Activated T-helper 1 cell treated with anti-CD3 and anti-CD28 coated beads, Interleukin-12 subunit alpha, Interleukin-12 subunit beta, Interleukin-2, Interleukin-4 antibody, amounts not matched to agents 30 ng/mL and 10 ng/mL and 1 ng/mL, durations not matched to agents 14 hours and 24 hours and 36 hours (primary cell): ENCODE data around the gene SACM1L. TPM values are rescaled to one million over a fixed set of nuclear protein-coding genes. Genes with fewer than 3 reads are reported as not detected.

Experiments used
- DNase-seq: peaks from one replicate; pipeline ENCODE4 v3.0.0; 2021; ENCODE audit warnings: low spot score
- H3K27ac Mint-ChIP-seq: one replicate; pipeline ENCODE4 v1.8.0; 2021; ENCODE audit warnings: mild to moderate bottlenecking, mixed read lengths
- H3K27me3 Mint-ChIP-seq: one replicate; pipeline ENCODE4 v1.8.0; 2022; ENCODE audit warnings: mild to moderate bottlenecking, moderate library complexity, mixed read lengths; ENCODE audit not compliant: insufficient read depth
- H3K36me3 Mint-ChIP-seq: one replicate; pipeline ENCODE4 v1.8.0; 2021; ENCODE audit warnings: low read depth, mixed read lengths
- H3K4me1 Mint-ChIP-seq: one replicate; pipeline ENCODE4 v1.8.0; 2021; ENCODE audit warnings: low read depth, mixed read lengths
- H3K4me3 Mint-ChIP-seq: one replicate; pipeline ENCODE4 v1.8.0; 2021; ENCODE audit warnings: mild to moderate bottlenecking, moderate library complexity, mixed read lengths
- H3K9me3 Mint-ChIP-seq: one replicate; pipeline ENCODE4 v1.8.0; 2021; ENCODE audit warnings: mixed read lengths
- intact Hi-C: fragments of 100-400 bp; cut with micrococcal nuclease; formaldehyde crosslinking; loops from one replicate; pipeline ENCODE4 v1.15.1; 2024
- total RNA-seq: library from RNA; stranded (reverse); gene quantifications from 2 replicates; pipeline ENCODE4 v1.2.3, GENCODE V29; 2022

The SACM1L gene
- total RNA-seq, 1 donor from 2014 or later: 112 TPM

- H3K27ac Mint-ChIP-seq: no peak overlapping the region
- peaks cover 36% of the 10 kb centered on the region for H3K27me3 Mint-ChIP-seq
- H3K9me3 Mint-ChIP-seq: no peaks in the 10 kb centered on the region
- DNase-seq: no peak
- no peaks in the 10 kb centered on the region for H3K36me3 Mint-ChIP-seq
- no peak overlapping the region for H3K4me3 Mint-ChIP-seq
- intact Hi-C loops: no loop called here
- no peaks in the 10 kb centered on the region for H3K4me1 Mint-ChIP-seq
Measured at GRCh38 chr3:45782381-45782780, 93.2 kb downstream of the SACM1L start.

GRCh38 chr3:45783667-45784066, 94.5 kb downstream of the SACM1L start:
- Mint-ChIP-seq H3K4me1 (no peaks in the 10 kb centered on the region), H3K27ac (no peak overlapping the region), H3K36me3 (no peaks in the 10 kb centered on the region), H3K4me3 (no peak overlapping the region), H3K27me3 (peaks cover 32% of the 10 kb centered on the region), H3K9me3 (peaks cover under 1% of the 10 kb centered on the region)
- DNase-seq: no peak
- intact Hi-C loops: no loop called here

GRCh38 chr3:45785605-45786150, 96.5 kb downstream of the SACM1L start:
- Mint-ChIP-seq H3K9me3 (peaks cover 4% of the 10 kb centered on the region), H3K27ac (no peak overlapping the region), H3K4me3 (no peak overlapping the region), H3K27me3 (peaks cover 47% of the 10 kb centered on the region), H3K4me1 (no peaks in the 10 kb centered on the region), H3K36me3 (peaks cover 1% of the 10 kb centered on the region)
- DNase-seq: no peak
- intact Hi-C loops: no loop called here

- H3K4me1 Mint-ChIP-seq: no peaks in the 10 kb centered on the region
- H3K27ac Mint-ChIP-seq: no peak overlapping the region
- peaks cover 4% of the 10 kb centered on the region for H3K9me3 Mint-ChIP-seq
- peaks cover 54% of the 10 kb centered on the region for H3K27me3 Mint-ChIP-seq
- no peak for DNase-seq
- intact Hi-C loops: no loop called here
- no peak overlapping the region for H3K4me3 Mint-ChIP-seq
- peaks cover 1% of the 10 kb centered on the region for H3K36me3 Mint-ChIP-seq
Measured at GRCh38 chr3:45786801-45787495, 97.8 kb downstream of the SACM1L start.

- intact Hi-C loops: no loop called here
- H3K36me3 Mint-ChIP-seq: peaks cover 1% of the 10 kb centered on the region
Measured at GRCh38 chr3:45787551-45787950, 98.4 kb downstream of the SACM1L start.

GRCh38 chr3:45789235-45789812, 100.1 kb downstream of the SACM1L start:
- Mint-ChIP-seq H3K27ac (no peak overlapping the region), H3K4me3 (no peak overlapping the region), H3K27me3 (peaks cover 64% of the 10 kb centered on the region), H3K9me3 (peaks cover 4% of the 10 kb centered on the region), H3K4me1 (no peaks in the 10 kb centered on the region), H3K36me3 (peaks cover 1% of the 10 kb centered on the region)
- intact Hi-C loops: no loop called here
- DNase-seq: no peak

More at GRCh38 chr3:45787551-45787950, 98.4 kb downstream of the SACM1L start:
- no peak overlapping the region for H3K27ac Mint-ChIP-seq
- no peak overlapping the region for H3K4me3 Mint-ChIP-seq
- H3K4me1 Mint-ChIP-seq: no peaks in the 10 kb centered on the region
- no peak for DNase-seq
- peaks cover 4% of the 10 kb centered on the region for H3K9me3 Mint-ChIP-seq
- H3K27me3 Mint-ChIP-seq: peaks cover 54% of the 10 kb centered on the region

GRCh38 chr3:45790596-45790995, 101.4 kb downstream of the SACM1L start:
- Mint-ChIP-seq H3K4me1 (peaks cover 5% of the 10 kb centered on the region), H3K4me3 (no peak overlapping the region), H3K27me3 (peaks cover 68% of the 10 kb centered on the region), H3K36me3 (peaks cover 1% of the 10 kb centered on the region), H3K27ac (no peak overlapping the region), H3K9me3 (peaks cover 4% of the 10 kb centered on the region)
- DNase-seq: no peak
- intact Hi-C loops: no loop called here

- peaks cover 1% of the 10 kb centered on the region for H3K36me3 Mint-ChIP-seq
- peaks cover 8% of the 10 kb centered on the region for H3K4me1 Mint-ChIP-seq
- intact Hi-C loops: no loop called here
- peaks cover 4% of the 10 kb centered on the region for H3K9me3 Mint-ChIP-seq
- H3K27ac Mint-ChIP-seq: no peak overlapping the region
- no peak for DNase-seq
- H3K4me3 Mint-ChIP-seq: no peak overlapping the region
- peaks cover 67% of the 10 kb centered on the region for H3K27me3 Mint-ChIP-seq
Measured at GRCh38 chr3:45792036-45792435, 102.8 kb downstream of the SACM1L start.

- Mint-ChIP-seq H3K4me1 (peaks cover 8% of the 10 kb centered on the region), H3K27ac (no peak overlapping the region)
- no peak for DNase-seq
Measured at GRCh38 chr3:45792516-45793172, 103.4 kb downstream of the SACM1L start.

GRCh38 chr3:45793482-45794176, 104.4 kb downstream of the SACM1L start:
- Mint-ChIP-seq H3K9me3 (peaks cover 4% of the 10 kb centered on the region), H3K36me3 (peaks cover 1% of the 10 kb centered on the region), H3K4me3 (no peak overlapping the region), H3K27me3 (peaks cover 73% of the 10 kb centered on the region), H3K27ac (no peak overlapping the region), H3K4me1 (peaks cover 8% of the 10 kb centered on the region)
- intact Hi-C loops: no loop called here
- DNase-seq: no peak

More at GRCh38 chr3:45792516-45793172, 103.4 kb downstream of the SACM1L start:
- intact Hi-C loops: no loop called here
- H3K4me3 Mint-ChIP-seq: no peak overlapping the region
- peaks cover 68% of the 10 kb centered on the region for H3K27me3 Mint-ChIP-seq
- H3K36me3 Mint-ChIP-seq: peaks cover 1% of the 10 kb centered on the region
- peaks cover 4% of the 10 kb centered on the region for H3K9me3 Mint-ChIP-seq

- intact Hi-C loops: no loop called here
- Mint-ChIP-seq H3K27ac (no peak overlapping the region), H3K4me1 (peaks cover 8% of the 10 kb centered on the region), H3K4me3 (no peak overlapping the region), H3K27me3 (peaks cover 73% of the 10 kb centered on the region), H3K9me3 (no peaks in the 10 kb centered on the region), H3K36me3 (peaks cover 1% of the 10 kb centered on the region)
- no peak for DNase-seq
Measured at GRCh38 chr3:45794177-45794560, 105.0 kb downstream of the SACM1L start.

GRCh38 chr3:45794660-45795059, 105.5 kb downstream of the SACM1L start:
- Mint-ChIP-seq H3K36me3 (peaks cover 1% of the 10 kb centered on the region), H3K4me3 (no peak overlapping the region), H3K9me3 (no peaks in the 10 kb centered on the region), H3K27me3 (peaks cover 77% of the 10 kb centered on the region), H3K4me1 (peaks cover 8% of the 10 kb centered on the region), H3K27ac (no peak overlapping the region)
- intact Hi-C loops: no loop called here
- DNase-seq: no peak
